ENCODE results near the gene IRS1.

IRS1 gene

DNA sequence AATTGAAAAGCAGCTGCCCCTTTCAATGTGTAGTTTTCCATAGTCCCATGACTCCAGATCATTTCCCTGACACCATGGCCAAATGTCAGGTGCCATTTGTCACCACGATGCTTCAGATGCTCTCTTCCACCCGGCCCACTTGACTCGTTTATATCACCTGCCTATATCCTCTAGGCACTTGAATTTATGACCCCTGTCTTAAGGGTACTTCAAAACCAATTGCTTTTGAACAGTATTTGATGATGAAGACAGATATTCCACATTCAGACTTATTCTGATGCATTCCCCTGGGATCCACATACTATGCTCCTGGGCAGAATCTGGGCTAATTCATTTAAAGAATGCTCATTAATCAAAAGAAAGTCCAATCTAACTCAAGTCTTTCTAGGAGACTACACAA is 19.3 kb upstream of the IRS1 start:
- DNase-seq, result peak; percentile 84

DNA sequence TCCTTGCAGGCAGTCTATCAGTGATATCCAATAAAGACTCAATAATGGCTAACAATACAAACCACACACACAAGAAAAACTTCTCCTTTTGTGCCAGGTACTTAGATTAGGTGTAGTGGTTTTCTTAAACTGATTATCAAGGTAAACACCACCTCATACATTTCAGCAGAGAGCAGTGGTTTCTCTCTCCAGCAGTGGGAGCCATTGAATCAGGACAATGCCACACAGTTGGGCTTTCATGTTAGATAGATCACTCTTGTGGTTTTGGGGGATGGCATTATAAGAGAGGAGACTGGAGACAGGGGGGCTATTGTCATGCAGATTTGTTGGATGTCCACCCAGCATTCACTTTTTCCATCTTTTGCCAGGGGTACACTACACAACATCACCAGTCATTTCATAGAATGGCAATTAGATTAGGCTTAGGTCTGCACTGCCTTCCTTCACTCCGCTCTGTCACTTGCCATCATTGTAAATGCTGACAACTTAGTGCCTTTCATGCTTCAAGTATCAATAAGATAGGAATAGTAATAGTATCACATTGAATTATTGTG is 13.6 kb upstream of the IRS1 start:
- DNase-seq, result no peak

DNA sequence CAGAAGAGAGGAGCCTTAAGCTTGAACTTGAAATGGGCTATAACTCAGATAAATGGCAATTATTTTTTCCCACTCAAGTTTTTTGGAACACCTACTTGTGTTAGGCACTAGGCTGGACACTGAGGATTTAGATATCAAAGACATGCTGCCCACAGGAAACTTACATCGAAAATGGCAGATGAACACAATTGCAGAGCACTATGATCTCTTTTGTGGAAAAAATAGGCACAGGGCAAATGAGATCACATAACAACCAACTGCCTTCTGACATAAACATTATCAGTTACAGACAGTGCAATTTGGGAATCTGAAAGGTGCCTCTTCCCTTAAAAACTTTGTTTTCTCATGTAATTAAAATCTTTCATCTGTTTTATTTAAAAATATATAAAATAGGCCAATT is 3.8 kb upstream of the IRS1 start:
- DNase-seq, result no peak

GRCh38 chr2:226802573-226802972 is 3.0 kb upstream of the IRS1 start:
- peak; percentile 53 for DNase-seq

DNA sequence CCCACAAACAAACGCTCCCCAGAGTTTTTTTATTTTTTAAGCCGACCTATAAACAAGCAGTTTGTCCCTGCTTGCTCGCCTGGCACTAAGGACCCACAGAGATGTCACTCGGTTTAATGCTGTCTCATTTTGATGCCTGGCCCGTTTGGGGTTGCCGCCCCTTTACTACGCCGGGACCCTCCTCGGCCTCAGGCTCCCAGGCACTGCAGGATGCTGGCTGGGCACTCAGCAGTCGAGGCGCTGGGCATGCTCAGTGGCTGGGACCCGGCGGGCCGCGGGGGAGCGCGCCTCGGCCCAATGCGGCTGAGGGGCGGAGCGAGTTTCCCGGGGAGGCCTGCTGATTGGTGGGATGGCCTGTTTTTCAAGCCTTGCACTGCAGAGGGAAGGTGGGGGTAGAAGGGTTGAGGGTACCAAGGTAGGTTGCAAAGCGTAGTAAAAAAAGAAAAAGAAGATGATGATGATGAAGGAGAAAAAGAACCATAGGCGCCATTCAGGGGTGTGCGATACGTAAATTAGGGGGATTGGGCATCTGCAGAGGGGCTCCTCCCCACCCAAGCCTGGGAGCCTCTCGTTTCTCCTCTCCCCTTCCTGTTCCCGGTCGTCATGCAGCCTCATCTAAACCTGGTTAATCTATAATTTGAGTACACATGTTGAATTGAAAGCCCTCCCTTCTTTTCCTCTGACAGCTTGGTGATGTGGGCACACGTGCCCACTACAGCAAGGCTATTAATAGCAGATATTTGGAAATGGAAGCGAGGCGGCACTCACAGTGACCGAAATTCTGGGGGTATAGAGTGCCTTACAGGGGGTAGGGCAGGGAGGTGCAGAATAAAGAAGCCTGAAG is 1.5 kb upstream of the IRS1 start:
- peak; percentile 83 for DNase-seq

- no peak for DNase-seq
These were observed 638 bp upstream of the IRS1 start for GRCh38 chr2:226799976-226800940.

DNA sequence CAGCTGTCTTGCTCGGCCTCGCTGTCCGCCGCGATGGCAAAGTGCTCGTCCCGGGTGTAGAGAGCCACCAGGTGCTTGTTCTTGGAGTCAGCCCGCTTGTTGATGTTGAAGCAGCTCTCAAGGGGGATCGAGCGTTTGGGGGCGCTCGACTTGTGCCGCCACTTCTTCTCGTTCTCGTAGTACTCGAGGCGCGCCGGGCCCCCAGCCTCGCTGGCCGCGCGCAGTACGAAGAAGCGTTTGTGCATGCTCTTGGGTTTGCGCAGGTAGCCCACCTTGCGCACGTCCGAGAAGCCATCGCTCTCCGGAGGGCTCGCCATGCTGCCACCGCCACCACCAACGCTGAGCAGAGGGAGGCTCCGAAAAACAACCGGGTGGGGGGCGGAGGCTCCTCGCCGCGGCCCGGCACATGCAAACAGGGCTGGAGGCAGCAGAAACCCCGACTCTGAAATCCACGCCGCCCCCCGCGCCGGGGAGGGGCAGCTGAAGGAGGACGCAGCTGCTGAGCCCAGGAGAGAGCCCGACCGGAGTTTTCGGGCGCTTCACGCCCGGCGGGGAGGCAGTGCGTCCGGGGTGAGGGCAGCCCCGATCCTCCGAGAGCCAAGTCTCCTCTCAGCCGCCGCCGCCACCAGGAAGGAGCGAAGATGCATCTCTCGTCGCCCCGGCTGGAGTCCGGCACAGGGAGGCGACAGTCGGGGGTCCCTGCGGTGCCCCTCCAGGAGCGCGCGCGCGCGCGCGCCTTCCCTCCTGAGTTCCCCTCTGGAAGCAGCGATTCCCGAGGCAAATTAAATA is 1.0 kb downstream of the IRS1 start:
- DNase-seq, result peak; percentile 15

DNA sequence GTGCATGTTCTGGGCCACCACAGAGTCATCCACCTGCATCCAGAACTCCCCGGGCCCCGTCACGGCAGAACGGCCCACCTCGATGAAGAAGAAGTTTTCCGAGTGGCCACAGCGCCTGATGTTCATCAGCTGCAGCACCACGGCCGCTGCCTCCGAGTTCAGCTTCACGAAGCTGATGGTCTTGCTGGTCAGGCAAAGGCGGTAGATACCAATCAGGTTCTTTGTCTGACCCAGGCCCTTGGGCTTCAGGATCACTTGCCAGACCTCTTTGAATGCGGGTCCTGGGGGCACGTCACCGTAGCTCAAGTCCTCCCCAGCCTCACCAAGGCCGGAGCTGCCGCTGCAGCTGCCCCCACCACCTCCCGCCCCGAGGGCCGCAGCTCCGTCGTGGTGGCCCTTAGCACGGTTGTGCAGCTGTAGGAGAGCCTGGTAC is 1.6 kb downstream of the IRS1 start:
- DNase-seq, result no peak

DNA sequence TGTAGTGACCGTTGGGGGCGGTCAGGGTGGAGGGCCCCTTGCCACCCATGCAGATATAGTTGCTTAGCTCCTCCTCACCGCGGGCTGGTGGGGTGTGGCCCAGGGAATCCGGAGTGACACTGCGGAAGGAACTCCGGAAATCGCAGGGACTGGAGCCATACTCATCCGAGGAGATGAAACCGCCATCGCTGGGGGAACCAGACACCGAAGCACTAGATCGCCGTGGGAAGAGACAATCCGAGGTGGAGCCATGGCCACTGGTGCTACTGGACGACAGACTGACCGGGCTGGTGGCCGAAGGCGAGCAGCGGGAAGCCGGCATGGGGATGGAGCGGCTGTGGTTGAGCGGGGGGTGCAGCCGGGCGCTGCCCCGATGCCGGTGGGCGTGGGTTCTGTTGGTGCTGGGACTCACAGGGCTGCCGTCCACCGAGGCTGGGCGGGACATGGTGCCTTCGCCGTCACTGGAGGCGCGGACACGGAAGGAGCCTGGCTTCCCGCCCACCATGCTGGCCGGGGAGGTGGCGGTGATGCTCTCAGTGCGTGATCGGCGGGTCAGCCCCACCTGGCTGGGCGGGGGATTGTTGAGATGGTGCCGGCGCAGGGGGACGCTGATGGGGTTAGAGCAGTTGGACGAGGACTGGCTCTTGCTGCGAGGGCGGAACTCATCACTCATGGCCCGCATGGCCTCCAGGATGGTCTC is 2.2 kb downstream of the IRS1 start:
- no peak for DNase-seq

DNA sequence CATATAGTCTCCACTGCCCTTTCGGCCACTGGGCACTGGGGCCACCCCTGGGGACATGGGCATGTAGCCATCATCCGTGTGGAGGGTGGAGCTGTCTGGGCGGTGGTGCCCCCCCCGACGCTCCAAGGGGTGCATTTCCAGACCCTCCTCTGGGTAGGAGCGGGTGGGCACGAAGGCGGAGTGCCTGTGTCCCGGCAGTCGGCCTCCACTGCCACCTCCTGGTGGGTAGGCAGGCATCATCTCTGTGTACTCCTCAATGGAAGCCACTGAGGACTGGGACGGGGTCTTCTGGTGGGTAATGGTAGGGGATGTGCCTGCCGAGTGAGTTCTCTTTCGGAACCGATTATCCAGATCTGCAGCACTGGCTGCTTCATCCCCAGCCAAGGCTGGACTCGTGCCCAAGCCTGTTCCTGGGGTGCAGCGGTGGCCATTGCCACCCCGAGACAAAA is 2.8 kb downstream of the IRS1 start:
- DNase-seq, result no peak

GRCh38 chr2:226796012-226796839 is 3.4 kb downstream of the IRS1 start:
- no peak for DNase-seq

GRCh38 chr2:226795281-226796011 is 4.2 kb downstream of the IRS1 start:
- DNase-seq, result no peak

DNA sequence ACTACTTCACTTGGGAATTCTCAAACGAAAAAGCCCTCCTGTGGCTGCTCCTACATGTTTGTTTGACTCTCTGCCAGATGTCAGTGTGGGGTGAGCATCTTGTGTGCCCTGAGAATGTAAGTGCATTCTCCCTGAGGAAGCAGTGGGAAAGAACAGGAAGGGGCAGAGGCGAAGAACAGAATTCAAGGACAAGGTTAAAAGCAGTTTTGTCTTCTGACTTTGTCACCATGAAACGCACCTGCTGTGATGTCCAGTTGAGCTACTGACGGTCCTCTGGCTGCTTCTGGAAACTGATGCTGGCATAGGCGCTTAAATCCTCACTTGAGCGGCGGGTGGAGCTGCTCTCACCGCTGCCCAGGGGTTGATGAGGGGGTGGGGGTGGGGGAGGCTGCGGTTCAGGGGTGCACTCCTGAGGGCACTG is 4.9 kb downstream of the IRS1 start:
- no peak for DNase-seq

- DNase-seq, result no peak
These were observed 5.4 kb downstream of the IRS1 start for GRCh38 chr2:226794196-226794661.

- no peak for DNase-seq
These were observed 6.0 kb downstream of the IRS1 start for GRCh38 chr2:226793646-226794045.

DNA sequence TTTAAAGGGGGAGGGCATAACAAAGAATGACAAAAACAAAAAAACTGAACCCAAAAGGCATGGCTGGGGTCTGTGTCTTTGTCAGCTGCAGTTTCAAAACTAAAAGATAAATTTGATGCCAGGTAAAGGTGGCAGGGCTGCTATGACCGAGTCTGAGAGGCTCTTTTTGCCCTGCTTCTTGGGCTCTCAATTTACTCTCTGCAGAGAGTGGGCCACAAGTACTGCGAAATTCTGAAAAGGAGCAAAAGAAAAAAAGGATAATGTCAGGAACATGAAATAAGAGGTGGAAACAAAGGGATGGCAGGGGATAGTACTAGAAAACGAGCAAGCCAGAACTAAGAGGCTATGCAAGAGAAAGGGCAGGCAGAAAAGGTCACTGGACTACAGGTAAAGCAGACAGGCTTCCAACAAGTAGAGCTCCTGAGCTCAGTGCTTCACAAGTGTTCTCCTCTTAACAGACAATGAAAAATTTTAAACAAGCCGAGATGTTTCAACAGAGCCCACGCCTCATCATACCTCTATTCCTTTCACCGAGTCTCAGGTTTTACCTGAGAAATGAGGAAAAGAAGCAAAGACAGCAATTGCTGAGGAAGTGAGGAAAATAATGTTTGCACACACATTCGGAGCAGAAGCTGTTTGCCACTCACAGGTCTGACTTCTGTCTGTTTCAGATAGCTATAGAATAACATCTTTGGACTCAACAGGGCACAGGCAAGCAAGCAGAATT is 7.3 kb downstream of the IRS1 start:
- peak; percentile 13 for DNase-seq

DNA sequence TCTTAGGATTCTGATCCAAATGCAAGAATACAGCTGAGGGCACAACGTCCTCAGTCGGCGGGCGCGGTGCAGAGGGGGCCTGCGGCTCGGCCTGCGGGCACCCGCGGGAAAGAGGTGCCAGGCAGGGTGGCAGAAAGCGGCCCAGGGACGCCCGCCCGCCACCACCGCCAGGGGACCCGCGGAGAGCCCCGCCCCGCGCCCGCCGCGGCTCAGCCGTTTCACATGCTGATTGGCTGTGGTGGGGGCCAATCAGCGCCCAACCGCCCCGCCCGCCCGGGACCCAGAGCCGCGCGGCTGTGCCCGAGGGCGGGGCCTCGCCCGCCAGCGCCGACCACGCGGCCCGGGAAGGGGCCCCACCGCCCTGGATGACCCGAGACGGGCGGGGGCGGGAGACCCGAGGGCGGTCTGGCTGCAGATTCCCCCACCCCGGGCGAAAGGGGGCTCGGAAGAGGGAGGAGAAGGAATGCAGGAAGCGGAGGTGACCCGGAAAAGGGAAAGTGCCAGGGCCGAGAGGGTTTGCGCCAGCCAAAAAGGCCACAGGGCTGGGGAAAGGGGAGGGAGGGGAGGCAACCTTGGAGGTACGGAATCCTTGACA is 8.0 kb downstream of the IRS1 start:
- DNase-seq, result peak; percentile 42

DNA sequence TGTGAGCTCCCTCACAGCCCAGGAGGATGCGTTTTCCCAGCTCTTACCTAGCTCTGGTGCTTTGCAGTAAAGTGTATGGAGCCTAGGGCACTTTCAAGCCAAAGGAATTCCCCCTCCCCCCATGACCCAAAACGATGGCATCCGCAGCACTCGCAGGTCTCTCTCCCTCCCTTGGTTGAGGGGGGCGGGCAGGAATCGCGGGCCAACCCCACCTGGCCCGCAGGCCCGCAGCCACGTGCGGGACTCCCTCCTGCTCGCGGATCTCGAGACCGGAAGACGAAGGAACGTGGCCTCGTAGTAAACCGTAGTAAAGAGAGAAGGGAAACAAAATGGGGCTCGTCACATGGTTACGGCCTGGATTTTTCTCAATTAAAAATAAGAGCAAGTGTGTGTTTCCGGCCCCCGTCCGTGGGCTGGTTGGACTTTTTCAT is 8.5 kb downstream of the IRS1 start:
- peak; percentile 42 for DNase-seq

GRCh38 chr2:226790431-226790830 is 9.2 kb downstream of the IRS1 start:
- no peak for DNase-seq
